ENCODE data around the gene C1QL2. TPM values are rescaled to one million over a fixed set of nuclear protein-coding genes. Genes with fewer than 3 reads are reported as not detected.

C1QL2 gene
- total and polyA plus RNA-seq, 2 experiments from 2014 or later, result 0.69 to 0.87 TPM

- peaks cover 10% of the 10 kb centered on the region; the same call in 1 of the 2 replicates for H3K36me3 ChIP-seq (ENCODE audit: insufficient read depth)
- Mint-ChIP-seq H3K27ac (no peak overlapping the region), H3K36me3 (ENCODE audit: low read depth) (peaks cover 21% of the 10 kb centered on the region), H3K4me3 (no peak overlapping the region), H3K9me3 (peaks cover 28% of the 10 kb centered on the region), H3K27me3 (ENCODE audit: insufficient read depth, low read depth, poor library complexity) (peaks cover 13% of the 10 kb centered on the region), H3K4me1 (peaks cover 50% of the 10 kb centered on the region)
- DNase-seq (ENCODE audit: low spot score) (no peak), ATAC-seq (no peak)
- no peaks in the 10 kb centered on the region for H3K27me3 ChIP-seq (ENCODE audit: insufficient read depth)
- no peaks in the 10 kb centered on the region for H3F3A ChIP-seq (replicated peaks; ENCODE audit: low read depth)
- no peak overlapping the region for H2AFZ ChIP-seq
- H3K79me2 ChIP-seq (replicated peaks; ENCODE audit: insufficient read depth), result no peaks in the 10 kb centered on the region
- peaks cover 20% of the 10 kb centered on the region for H3K4me1 ChIP-seq (ENCODE audit: insufficient read depth)
- H3K4me2 ChIP-seq, result no peak overlapping the region
- TF ChIP-seq NANOG (IDR thresholded peaks at IDR 0.05; ENCODE audit: borderline replicate concordance), result no peak
- TF ChIP-seq JUNB (IDR thresholded peaks at IDR 0.05; ENCODE audit: unreplicated experiment), result no peak
- TF ChIP-seq POLR2AphosphoS5 (IDR thresholded peaks at IDR 0.05; ENCODE audit: low read depth), result no peak
- TF ChIP-seq CTCF (conservative IDR thresholded peaks at IDR 0.05; ENCODE audit: low read depth in 2 of 2), result no peak
- TF ChIP-seq STAT1 (IDR thresholded peaks at IDR 0.05; ENCODE audit: unreplicated experiment), result no peak
- no peak for TF ChIP-seq ZNF331 (CRISPR knock-in tag; IDR thresholded peaks at IDR 0.05; ENCODE audit: low read depth)
- TF ChIP-seq EZH2 (IDR thresholded peaks at IDR 0.05; ENCODE audit: low read depth, unreplicated experiment), result no peak
- TF ChIP-seq ETS1 (IDR thresholded peaks at IDR 0.05), result no peak
- TF ChIP-seq REST (IDR thresholded peaks at IDR 0.05; ENCODE audit: unreplicated experiment), result no peak
- no peak for TF ChIP-seq EZH2phosphoT487 (IDR thresholded peaks at IDR 0.05; ENCODE audit: unreplicated experiment)
- no peak for TF ChIP-seq CREB1 (CRISPR knock-in tag; IDR thresholded peaks at IDR 0.05; ENCODE audit: low read depth)
- TF ChIP-seq ZNF462 (CRISPR knock-in tag; IDR thresholded peaks at IDR 0.05), result no peak
- TF ChIP-seq ZNF114 (CRISPR knock-in tag; IDR thresholded peaks at IDR 0.05), result no peak
- H3K27ac ChIP-seq (ENCODE audit: low read depth), result no peak overlapping the region
- H3K9me2 ChIP-seq (ENCODE audit: insufficient read depth), result peaks cover 14% of the 10 kb centered on the region; the same call in 1 of the 2 replicates
- H4K20me1 ChIP-seq (replicated peaks; ENCODE audit: insufficient read depth), result no peaks in the 10 kb centered on the region
- H3K4me3 ChIP-seq, result no peak overlapping the region
Observed at GRCh38 chr2:119112230-119112629, 46.3 kb downstream of the C1QL2 start.

Data from GM23338 (cell line).